TTC549 (cell line): ENCODE data around the gene ANG.
"Not testable (repeated sequence)": the region's sequence is repeated elsewhere in the genome, so short reads cannot be mapped to it uniquely, and the experiment has no call there.

Experiments
- FAIRE-seq: peaks from 2 replicates; lab custom pipeline; 2012; peaks lifted over from hg19 to GRCh38; lab: Jason Lieb, UNC

The ANG gene

DNA sequence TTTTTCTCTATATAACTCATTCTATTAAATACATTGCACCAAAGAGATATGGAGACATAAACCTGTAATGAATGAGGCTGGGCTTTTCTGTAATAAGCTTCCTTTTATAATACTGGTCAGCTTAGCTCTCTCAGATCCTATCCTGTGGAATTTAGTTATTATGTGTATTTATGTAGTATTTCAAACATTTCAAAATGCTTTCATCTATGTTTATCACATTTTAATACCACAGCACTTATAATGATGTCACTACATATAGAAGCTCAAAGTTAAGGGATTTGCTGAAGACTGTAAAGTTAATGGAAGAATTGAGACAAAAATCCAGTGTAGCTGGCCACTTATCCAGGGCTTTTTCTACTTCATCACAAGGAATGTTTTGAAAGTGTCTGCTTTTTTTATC is 11.4 kb downstream of the ANG start:
- no peak for FAIRE-seq

- not testable (repeated sequence) for FAIRE-seq
Measured at GRCh38 chr14:20700965-20701364, 12.4 kb downstream of the ANG start.

DNA sequence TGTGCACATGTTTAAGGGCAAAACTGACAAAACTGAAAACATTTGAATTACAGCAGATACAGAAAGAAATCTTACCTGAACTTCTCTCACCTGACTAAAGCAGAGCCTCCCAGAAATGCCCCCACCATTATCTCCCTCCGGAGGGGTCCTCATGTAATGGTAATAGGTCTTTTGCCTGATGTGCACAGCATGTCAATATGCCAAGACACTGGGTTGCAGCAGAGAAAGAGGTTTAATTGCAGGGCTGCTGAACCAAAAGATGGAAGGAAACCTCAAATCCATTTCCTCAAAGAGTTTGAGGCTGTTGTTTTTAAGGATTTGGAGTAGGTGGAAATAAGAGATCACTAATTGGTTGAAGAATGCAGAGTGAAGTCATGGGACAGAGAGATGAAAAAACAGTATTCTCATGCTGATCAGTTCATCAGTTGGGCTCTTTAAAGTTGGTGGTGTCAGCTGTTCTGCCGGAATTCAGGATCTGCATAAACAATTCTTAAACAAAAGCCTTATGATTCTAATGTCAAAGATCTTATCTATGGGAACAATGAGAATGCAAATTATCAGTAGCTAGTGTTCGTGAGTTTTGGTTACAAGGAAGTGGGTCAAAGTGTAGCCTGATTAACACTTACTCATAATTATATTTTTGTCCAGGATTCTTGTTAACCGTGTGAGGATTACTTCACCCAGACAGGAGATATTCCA is 18.2 kb downstream of the ANG start:
- FAIRE-seq: no peak

DNA sequence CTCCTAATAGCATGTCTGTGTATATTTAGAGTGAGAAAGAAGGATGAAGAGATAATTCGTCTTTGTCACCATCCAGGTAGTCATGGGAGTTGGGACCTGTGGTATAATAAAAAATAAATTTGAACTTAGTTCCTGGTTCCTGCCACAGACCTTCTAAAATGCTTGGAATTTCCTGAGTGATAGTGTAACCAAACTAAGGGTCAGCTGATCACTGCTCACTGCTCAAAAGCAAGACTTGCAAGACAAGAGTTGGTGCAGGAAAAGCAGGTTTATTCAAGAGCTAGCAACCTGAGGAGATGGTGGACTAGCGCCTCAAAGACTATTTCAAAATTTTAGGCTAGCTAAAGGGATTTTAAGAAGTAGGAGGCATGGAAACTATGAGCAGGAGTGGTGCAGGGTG is 19.1 kb downstream of the ANG start:
- FAIRE-seq: no peak

DNA sequence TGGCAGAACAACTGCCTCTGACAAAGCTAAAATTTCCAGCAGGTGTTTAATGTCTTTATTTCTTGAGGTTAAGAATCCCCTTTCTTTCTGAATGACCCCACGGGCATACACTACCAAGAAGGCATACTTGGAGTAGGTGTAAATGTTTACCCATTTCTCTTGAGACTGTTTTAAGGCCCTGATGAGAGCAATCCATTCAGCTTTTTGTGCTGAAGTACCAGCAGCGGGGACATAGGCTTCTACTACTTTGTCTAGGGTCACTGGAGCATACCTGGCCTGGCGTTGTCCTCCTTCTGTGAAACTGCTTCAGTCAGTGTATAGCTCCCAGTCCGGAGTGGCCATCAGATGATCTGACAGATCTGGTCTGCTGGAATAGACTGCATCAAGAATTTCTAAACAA is 22.7 kb downstream of the ANG start:
- FAIRE-seq: no peak

- no peak for FAIRE-seq
Measured at GRCh38 chr14:20711685-20712084, 23.1 kb downstream of the ANG start.

- FAIRE-seq: no peak
Measured at GRCh38 chr14:20712904-20713303, 24.3 kb downstream of the ANG start.

- no peak for FAIRE-seq
Measured at GRCh38 chr14:20714593-20715250, 26.2 kb downstream of the ANG start.

DNA sequence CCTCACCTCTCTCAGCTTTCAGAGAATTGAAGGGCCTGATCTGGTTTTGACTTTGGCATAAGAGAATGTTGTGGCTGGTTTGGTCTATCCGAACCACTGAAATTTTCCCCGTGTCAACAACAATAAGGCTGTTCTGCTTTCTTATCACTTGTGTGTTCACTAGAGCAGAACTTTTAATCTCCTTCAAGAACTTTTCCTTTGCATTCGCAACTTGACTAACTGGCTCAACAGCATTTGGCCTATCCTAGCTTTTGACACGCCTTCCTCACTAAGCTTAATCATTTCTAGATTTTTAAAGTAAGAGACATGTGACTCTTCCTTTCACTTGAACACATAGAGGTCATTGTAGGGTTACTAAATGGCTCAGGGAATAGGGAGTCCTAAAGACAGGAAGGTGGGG is 31.2 kb downstream of the ANG start:
- no peak for FAIRE-seq

GRCh38 chr14:20720741-20721140 is 32.2 kb downstream of the ANG start:
- FAIRE-seq: no peak

- no peak for FAIRE-seq
Measured at GRCh38 chr14:20722016-20722415, 33.5 kb downstream of the ANG start.

GRCh38 chr14:20723488-20723887 is 34.9 kb downstream of the ANG start:
- FAIRE-seq: no peak

DNA sequence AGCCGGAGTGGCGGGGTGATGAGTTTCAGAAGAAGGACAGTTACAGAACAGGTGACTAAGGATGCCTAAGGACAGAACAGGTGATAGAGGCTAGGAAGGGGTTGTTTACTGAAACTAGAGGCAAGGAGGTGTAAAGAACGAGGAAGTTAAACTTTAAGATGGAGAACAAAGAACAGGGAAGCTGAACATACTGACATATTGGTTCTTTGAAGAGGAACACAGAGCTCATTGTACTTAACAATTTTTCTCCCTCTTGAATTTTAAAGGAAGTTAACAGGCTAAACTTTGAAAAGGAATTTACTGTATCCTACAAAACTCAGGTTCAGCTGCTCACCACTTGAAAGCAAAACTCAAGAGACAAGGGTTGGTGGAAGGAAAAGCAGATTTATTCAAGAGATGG is 37.6 kb downstream of the ANG start:
- FAIRE-seq: not testable (repeated sequence)

DNA sequence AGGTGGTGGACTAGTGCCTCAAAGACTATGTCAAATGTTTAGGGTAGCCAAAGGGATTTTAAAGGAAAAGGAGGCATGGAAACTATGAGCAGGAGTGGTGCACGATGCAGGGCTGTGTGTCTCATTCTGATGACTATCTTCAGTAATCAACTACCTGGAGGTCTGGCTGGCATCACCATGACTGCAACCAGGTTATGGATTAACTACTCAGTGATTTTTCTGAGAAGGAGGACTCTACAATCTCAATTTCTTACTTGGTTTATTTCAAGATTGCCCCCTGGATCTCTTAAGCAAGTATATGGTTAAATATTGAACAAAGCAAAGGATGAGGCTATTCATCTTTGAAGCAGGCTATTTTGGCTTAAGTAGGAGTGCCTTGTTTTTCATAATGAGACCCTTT is 38.0 kb downstream of the ANG start:
- FAIRE-seq: no peak

- FAIRE-seq: no peak
Measured at GRCh38 chr14:20730891-20731290, 42.3 kb downstream of the ANG start.

- no peak for FAIRE-seq
Measured at GRCh38 chr14:20732477-20732876, 43.9 kb downstream of the ANG start.

- no peak for FAIRE-seq
Measured at GRCh38 chr14:20732979-20733635, 44.5 kb downstream of the ANG start.

GRCh38 chr14:20733684-20734429 is 45.3 kb downstream of the ANG start:
- no peak for FAIRE-seq

DNA sequence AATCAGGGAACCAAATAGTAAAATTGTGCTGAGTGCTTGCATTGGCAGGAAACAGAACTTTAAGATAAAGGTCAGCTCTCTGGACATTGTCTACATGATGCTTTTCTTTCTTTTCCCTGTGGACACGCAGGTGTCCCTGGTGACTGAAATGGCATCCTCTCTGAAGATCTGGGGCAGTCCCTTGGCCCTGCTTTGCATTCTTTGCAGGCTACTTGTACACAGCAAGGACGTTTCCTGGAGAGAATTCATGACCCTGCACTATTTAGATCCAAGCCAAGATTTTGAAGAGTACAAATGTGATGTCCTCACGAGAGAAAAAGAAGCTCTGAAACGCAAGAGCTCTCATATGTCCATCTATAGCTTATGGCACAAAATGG is 45.9 kb downstream of the ANG start:
- FAIRE-seq: no peak

- FAIRE-seq: not testable (repeated sequence)
Measured at GRCh38 chr14:20738292-20738691, 49.7 kb downstream of the ANG start.

DNA sequence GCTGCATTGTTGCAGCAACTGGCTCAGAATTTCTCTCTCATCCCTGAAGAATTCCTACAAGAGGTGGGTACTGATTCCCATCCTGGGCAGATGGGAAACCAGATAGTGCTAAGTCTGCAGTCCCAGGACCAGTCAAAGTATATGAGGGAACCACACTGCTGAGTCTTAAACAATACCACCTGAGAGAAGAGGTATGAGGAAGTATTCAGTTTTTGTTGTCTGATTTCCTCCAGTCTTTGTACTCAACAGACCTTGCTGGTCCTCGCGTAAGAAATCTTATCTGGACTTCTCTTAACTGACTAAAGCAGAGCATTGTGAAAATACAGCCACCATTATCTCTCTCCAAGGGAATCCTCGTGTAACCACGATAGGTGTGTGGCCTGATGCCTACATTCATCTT is 53.6 kb downstream of the ANG start:
- FAIRE-seq: no peak

GRCh38 chr14:20743556-20743955 is 55.0 kb downstream of the ANG start:
- no peak for FAIRE-seq
